ENCODE measurements around the gene TRPV4. TPM values are rescaled to one million over a fixed set of nuclear protein-coding genes. Genes with fewer than 3 reads are reported as not detected.

TRPV4 gene
- total and polyA plus RNA-seq, 2 donors (not counting 3 experiments of a cell fraction or from before 2014, with no cell fraction given), result 8.8 to 22.3 TPM

- POLR2A ChIA-PET, result no interaction called here
- FAIRE-seq (no peak), DNase-seq (ENCODE audit: low read depth, low spot score) (no peak)
- CTCF ChIA-PET, result interaction anchor here (1.1 to 3.3 kb wide), 3 partner anchors 10 to 26 kb away, joined by 3 to 13 read pairs (median 3); no protein-coding TSS in a partner anchor
- H2AFZ ChIP-seq (ENCODE audit: low read depth, low read length), result no peak overlapping the region
- TF ChIP-seq MYC (IDR thresholded peaks at IDR 0.05; ENCODE audit: low read depth, low read length), result no peak
- no peak for TF ChIP-seq GATA2 (IDR thresholded peaks at IDR 0.05; ENCODE audit: insufficient read depth, insufficient read length, low read depth, low read length)
- TF ChIP-seq POLR2AphosphoS5 (IDR thresholded peaks at IDR 0.05; ENCODE audit: insufficient read depth, low read depth, low read length), result no peak
- TF ChIP-seq JUN (IDR thresholded peaks at IDR 0.05; ENCODE audit: borderline replicate concordance, insufficient read depth, insufficient read length, low read depth), result no peak
- no peak for TF ChIP-seq FOS (IDR thresholded peaks at IDR 0.05; ENCODE audit: borderline replicate concordance, insufficient read depth, low read length)
- no peak for TF ChIP-seq EZH2 (IDR thresholded peaks at IDR 0.05; ENCODE audit: borderline replicate concordance, low read depth, low read length, severe bottlenecking)
- no peak for TF ChIP-seq POLR2A (IDR thresholded peaks at IDR 0.05; ENCODE audit: low read depth, low read length)
- TF ChIP-seq MAX (IDR thresholded peaks at IDR 0.05; ENCODE audit: insufficient read depth, insufficient read length), result no peak
- TF ChIP-seq CTCF (IDR thresholded peaks at IDR 0.05; ENCODE audit: extremely low read depth in 1 of 2, insufficient read depth in 1 of 2, low read depth in 1 of 2, low read length in 2 of 2), result no peak
- dilution Hi-C loops (cut with MboI; ENCODE audit: extremely low pct_ligation_motif_present, low sequenced_read_pairs) (no loop called here), intact Hi-C loops (cut with micrococcal nuclease) (no loop called here)
- H3K4me2 ChIP-seq (ENCODE audit: insufficient read depth, low read length), result no peak overlapping the region
- H3K4me1 ChIP-seq (ENCODE audit: control insufficient read depth, extremely low read depth, insufficient read depth, low read length), result no peaks in the 10 kb centered on the region
- H3K27me3 ChIP-seq (ENCODE audit: control insufficient read depth in 2 of 2, insufficient read depth in 2 of 2, low read length in 2 of 2), result no peaks in the 10 kb centered on the region
- no peak overlapping the region for H3K4me3 ChIP-seq (replicated peaks in 1 of 3; ENCODE audit: insufficient read depth in 1 of 3, low read depth in 1 of 3, low read length in 3 of 3)
- no peaks in the 10 kb centered on the region for H3K79me2 ChIP-seq (ENCODE audit: control insufficient read depth, insufficient read depth, low read length)
- no peak overlapping the region for H3K27ac ChIP-seq (ENCODE audit: insufficient read depth, low read depth, low read length)
- no peaks in the 10 kb centered on the region for H3K9me1 ChIP-seq (replicated peaks; ENCODE audit: control insufficient read depth, extremely low read depth, insufficient read depth, low read length)
- no peaks in the 10 kb centered on the region for H4K20me1 ChIP-seq (replicated peaks; ENCODE audit: control insufficient read depth, extremely low read depth, insufficient read depth, low read length)
- no TSS peak for BruUV-seq (replicated peaks)
- H3K9me3 ChIP-seq (replicated peaks; ENCODE audit: control insufficient read depth, insufficient read depth, low read length), result no peaks in the 10 kb centered on the region
- peaks cover 0 to 4% of the 10 kb centered on the region in 2 experiments for H3K36me3 ChIP-seq (ENCODE audit: control insufficient read depth in 2 of 2, extremely low read depth in 1 of 2, insufficient read depth in 2 of 2, low read length in 2 of 2)
- H3K9ac ChIP-seq (replicated peaks; ENCODE audit: extremely low read depth, insufficient read depth, low read length), result no peak overlapping the region
These were observed 14.2 kb downstream of the TRPV4 start for GRCh38 chr12:109818905-109819500.

Data from endothelial cell of umbilical vein (primary cell).